Ishikawa (cell line): ENCODE results near the gene MROH8.

Experiments
- CREB1 ChIP-seq: IDR thresholded peaks from 2 replicates; pipeline ENCODE4 v1.6.1; 2012; ENCODE audit warnings: low read depth
- EGR1 ChIP-seq: IDR thresholded peaks from 2 replicates; pipeline ENCODE4 v1.6.1; 2012
- FOXM1 ChIP-seq: IDR thresholded peaks from 2 replicates; pipeline ENCODE4 v1.6.1; 2012; ENCODE audit warnings: low read depth, borderline replicate concordance
- NFIC ChIP-seq: IDR thresholded peaks from 2 replicates; pipeline ENCODE4 v1.6.1; 2012
- RAD21 ChIP-seq: IDR thresholded peaks from 2 replicates; pipeline ENCODE4 v1.6.1; 2012; ENCODE audit warnings: low read depth
- TAF1 ChIP-seq: IDR thresholded peaks from 2 replicates; pipeline ENCODE4 v1.6.1; 2012; ENCODE audit warnings: low read depth, mild to moderate bottlenecking
- TCF12 ChIP-seq: IDR thresholded peaks from 2 replicates; pipeline ENCODE4 v1.6.1; 2012; ENCODE audit warnings: low read depth
- USF1 ChIP-seq: IDR thresholded peaks from 2 replicates; pipeline ENCODE4 v1.6.1; 2012
- YY1 ChIP-seq: IDR thresholded peaks from 2 replicates; pipeline ENCODE4 v1.6.1; 2012; ENCODE audit warnings: low read depth
- TF ChIP-seq, protein P1 (sequence below): IDR thresholded peaks from 2 replicates; pipeline ENCODE4 v1.6.1; 2012; ENCODE audit warnings: low read depth, mild to moderate bottlenecking

DNA sequence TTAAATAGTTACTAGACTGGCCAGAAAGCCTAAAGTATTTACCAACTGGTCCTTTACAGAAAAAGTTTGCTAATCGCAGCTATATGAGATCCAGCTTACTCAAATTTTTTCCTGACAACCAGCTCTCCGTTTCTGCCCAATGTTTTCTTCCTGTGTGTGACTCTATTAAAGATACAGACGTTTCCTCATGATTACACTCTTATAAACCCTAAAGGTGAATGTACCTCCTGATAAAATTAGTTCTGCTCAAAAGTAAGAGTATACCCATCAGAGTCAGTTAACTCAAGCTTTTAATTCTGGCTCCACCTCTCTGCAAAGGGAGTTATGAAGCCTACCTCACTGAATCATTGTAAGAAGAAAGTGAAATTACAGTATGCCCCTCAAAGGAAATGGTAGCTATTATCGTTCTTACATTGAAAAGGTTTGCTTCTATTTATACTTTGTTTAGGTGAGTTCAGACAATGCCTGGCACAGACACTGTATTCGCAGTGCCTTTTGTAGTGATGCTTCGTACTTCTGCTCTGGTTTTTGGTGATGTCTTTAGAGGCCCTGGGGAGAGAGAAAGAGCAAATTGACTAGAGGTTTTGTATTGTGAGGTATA is 10.2 kb upstream of the MROH8 start:
- TF ChIP-seq YY1 (no peak), NFIC (no peak), CREB1 (no peak), FOXM1 (no peak), TCF12 (no peak), RAD21 (no peak), TAF1 (no peak), EGR1 (no peak), USF1 (no peak)
- TF ChIP-seq, protein P1, sequence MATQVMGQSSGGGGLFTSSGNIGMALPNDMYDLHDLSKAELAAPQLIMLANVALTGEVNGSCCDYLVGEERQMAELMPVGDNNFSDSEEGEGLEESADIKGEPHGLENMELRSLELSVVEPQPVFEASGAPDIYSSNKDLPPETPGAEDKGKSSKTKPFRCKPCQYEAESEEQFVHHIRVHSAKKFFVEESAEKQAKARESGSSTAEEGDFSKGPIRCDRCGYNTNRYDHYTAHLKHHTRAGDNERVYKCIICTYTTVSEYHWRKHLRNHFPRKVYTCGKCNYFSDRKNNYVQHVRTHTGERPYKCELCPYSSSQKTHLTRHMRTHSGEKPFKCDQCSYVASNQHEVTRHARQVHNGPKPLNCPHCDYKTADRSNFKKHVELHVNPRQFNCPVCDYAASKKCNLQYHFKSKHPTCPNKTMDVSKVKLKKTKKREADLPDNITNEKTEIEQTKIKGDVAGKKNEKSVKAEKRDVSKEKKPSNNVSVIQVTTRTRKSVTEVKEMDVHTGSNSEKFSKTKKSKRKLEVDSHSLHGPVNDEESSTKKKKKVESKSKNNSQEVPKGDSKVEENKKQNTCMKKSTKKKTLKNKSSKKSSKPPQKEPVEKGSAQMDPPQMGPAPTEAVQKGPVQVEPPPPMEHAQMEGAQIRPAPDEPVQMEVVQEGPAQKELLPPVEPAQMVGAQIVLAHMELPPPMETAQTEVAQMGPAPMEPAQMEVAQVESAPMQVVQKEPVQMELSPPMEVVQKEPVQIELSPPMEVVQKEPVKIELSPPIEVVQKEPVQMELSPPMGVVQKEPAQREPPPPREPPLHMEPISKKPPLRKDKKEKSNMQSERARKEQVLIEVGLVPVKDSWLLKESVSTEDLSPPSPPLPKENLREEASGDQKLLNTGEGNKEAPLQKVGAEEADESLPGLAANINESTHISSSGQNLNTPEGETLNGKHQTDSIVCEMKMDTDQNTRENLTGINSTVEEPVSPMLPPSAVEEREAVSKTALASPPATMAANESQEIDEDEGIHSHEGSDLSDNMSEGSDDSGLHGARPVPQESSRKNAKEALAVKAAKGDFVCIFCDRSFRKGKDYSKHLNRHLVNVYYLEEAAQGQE: no peak
